ENCODE results near the gene RAP1GAP.

GRCh38 chr1:21668232-21668950 is 766 bp downstream of the RAP1GAP start:
- peak; percentile 22 for TF ChIP-seq EZH2 (IDR thresholded peaks at IDR 0.05; ENCODE audit: borderline replicate concordance, low read length)
- no peak for TF ChIP-seq CTCF (conservative IDR thresholded peaks at IDR 0.05 in 1 of 2, IDR thresholded peaks at IDR 0.05 in 1 of 2; ENCODE audit: extremely low read depth in 1 of 2, insufficient read depth in 1 of 2, low read depth in 1 of 2, low read length in 2 of 2)
